ENCODE results near the gene DYNC1I1.
A peak's percentile ranks its signal among the peaks of the same experiment; 100 is the strongest.

The DYNC1I1 gene

DNA sequence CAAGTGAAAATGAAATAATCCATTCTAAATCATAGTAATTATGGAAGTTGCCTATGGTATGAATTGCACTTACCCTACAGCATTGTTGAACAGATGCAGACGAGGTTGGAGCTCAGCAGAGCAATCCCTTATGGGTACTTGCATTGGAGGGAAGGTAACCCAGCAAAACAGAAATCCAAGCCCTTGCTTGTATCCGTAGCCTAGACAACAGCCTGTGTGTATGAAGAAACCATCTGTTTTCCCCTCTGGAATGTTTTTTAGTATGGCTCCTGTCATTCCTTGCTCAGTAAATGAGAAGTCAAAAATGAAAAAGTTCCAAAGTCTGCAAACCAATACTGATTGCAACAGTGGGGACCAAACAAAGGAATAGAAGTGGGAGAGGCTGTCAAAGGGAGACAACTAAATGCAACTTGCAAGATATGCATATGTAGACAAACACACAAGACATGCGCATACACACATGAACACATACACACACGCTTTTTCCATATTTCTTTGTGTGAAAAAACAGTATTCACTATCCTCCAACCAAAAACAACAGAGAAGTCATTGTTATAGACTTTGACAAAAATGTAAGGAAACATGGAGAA is 260.8 kb downstream of the DYNC1I1 start:
- DNase-seq: no peak

DNA sequence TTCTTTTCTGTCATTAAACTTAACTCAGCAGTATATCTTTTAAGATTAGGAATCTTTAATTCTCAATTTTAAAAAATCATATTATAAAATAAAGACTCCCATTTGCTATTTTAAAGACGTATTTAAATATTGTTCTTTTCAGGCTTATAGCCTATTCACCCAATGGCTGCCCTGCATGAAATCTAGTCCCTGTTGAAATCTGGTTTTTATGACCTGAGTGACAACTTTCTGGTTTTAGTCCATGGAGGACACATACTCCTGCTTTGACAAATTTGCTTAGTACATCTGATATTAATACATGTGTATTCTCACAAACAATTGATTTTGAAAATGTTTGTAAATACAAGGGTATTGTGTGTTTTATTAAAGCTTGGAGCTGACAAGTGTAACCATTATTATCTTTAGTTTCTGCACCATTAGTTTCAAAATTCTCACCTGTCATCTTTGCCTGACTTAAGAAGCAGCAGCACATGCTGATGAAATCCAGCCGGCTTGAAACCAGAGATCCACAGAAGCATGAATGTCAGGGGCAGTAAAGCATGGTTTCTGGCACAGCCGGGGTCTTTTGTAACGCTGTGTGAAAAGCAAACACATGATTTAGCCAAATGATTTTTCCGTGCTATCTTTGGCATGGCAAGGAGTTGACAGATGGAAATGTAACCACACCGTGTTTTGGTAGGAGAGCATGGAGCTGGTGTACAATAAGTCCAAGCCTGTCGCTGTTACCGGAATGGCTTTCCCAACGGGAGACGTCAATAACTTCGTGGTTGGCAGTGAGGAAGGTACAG is 262.8 kb downstream of the DYNC1I1 start:
- DNase-seq: no peak

DNA sequence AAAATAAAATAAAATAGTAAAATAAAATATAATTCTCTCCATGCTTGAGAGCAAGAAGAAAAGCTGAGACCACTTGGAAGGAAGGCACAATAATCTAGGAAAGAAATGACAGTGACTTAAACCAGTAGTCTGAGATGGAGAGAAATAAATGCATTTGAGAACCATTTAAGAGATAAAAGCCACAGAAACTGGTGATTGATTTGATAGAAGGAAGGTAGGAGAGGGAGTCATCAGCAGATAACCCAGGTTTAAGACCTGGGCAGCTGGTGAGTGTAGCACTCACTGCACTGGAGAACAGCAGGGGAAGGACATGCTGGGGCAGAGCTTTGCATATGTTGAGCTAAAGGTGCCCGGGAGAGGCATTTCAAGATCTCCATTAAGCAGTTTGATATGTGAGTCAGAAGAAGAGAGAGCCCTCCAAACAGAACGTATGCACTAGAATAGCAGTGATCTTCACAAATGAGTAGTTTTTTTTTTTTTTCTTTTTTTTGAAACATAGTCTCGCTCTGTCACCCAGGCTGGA is 268.0 kb downstream of the DYNC1I1 start:
- DNase-seq: no peak

DNA sequence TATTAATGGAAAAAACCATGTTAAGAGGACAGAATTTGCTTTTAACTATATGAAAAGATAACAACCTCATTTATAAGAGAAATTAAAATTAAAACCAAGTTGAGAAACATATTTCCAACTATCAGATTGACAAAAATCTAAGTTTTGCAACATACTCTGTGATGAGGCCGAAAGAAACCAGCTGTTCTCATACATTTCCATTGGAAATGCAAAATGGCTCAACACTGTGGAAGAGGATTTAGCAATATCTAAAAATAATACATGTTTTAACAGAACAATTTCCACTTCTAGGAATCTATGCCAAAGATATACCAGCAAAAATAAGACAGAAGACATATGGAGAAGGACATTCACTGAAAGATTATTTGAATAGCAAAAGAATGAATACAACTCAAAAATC is 268.8 kb downstream of the DYNC1I1 start:
- no peak for DNase-seq

DNA sequence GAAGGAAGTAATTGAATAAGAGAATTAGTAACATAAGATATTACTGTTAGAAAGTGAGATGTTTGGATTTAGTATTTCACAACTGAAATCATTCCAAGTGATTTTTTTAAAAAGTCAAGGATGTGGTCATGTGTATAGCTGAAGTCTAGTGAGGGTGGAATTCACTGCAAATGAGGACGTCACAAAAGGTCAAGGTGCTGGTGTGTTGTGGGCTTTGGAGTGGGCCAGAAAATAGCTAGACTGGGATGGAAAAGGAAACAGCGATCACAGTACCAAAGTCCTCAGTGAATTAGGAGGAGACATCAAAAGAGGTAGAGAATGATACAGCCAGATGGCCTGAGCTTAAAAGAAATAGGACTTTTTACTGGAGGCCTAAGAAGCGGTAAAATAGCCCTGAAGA is 272.8 kb downstream of the DYNC1I1 start:
- no peak for DNase-seq

DNA sequence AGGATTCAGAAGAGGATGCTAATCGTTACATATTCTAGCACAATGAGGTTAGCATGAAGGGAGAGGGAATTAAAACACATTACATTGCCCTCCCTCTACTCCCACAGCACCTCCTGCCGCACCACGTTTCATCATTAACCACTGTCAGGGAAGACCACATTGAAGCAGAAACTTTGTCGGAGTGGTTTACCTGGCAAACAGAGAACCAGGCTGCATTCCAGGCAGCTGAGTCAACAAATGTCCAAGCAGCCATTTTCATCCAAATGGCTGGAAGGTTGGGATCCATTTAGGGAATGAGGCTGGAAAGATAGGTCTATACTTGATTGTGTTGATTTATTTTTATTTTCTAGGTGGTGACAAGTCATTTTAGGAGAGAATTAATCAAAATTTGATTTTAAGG is 273.6 kb downstream of the DYNC1I1 start:
- DNase-seq: no peak

DNA sequence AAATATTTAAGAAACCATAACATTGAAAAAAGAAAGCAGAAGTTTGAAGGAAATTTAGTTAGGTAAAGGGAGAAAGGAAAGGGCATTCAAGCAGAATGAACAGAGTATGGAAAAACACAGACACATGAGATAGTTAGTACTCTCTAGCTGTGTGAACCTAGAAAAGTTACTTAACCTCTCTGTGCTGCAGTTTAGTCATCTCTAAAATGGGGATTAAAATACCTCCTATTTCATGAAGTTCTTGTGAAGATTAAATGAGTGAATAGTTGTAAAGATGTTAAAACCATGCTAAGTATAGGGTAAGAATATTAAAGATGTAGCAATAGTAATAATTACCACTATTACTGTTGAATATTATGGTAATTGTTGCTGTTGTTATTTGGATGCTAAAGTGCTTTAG is 279.9 kb downstream of the DYNC1I1 start:
- no peak for DNase-seq

DNA sequence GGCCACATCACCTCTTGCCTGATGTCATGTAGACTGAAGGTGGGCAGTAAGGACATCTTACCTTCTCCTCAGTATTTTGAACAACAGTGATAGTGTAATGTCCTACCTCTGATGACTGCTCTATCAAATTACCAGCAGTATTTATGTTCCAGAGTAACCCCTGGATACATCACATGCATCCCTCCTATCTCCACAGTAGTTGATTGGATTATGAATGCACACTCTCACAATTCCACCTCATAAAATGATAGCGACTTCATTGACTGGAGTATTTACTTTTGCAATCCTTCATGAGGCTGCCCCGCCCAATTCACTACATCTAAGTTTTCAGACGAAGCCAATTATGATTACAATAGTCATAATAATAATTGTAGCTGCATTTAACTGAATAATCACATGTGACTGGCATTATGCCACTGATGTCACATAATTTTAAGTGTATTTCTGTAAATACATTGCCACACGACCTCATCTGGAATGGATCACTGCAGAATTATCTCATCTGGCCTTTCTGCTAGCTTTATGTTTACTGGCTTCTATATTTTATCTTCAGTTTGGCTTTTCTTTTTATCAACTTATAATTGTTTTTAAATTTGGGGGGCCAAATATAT is 280.6 kb downstream of the DYNC1I1 start:
- no peak for DNase-seq

DNA sequence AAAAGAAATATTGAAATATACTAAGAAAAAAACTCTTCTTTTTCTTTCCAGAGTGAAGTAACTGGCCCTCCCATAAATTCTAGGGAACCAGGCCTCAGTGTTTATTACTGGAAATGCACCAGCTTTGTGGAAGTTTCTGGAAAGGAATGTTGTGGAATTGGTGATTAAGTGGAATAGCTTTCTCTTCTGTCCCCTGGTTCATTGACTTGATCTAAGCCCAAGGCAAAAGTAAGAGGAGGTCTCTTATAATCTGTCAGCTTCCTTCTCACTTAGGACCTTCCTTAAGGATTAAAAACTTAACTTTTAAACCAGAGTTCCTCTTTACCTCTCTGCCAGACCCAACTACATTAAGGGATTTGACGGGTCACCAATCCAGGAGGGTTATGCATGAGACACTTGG is 283.4 kb downstream of the DYNC1I1 start:
- DNase-seq: no peak

DNA sequence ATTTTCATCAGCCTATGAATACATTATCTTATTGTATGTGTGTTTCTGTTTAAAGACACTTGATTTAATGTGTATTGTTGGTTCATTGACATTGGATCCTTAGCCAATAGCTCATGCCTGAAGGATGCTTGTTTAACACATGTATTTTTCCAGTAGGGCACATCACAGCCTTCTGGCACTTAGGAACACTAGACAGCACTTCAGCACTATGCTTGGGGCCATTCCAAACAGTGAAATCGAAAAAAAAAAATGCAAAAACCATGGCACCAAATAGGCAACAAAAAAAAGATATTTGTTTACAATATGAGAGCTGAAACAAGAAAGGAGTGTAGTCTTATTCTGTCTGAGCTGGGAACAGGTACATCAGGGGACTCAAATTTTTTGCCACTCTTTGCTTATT is 286.7 kb downstream of the DYNC1I1 start:
- DNase-seq: no peak

DNA sequence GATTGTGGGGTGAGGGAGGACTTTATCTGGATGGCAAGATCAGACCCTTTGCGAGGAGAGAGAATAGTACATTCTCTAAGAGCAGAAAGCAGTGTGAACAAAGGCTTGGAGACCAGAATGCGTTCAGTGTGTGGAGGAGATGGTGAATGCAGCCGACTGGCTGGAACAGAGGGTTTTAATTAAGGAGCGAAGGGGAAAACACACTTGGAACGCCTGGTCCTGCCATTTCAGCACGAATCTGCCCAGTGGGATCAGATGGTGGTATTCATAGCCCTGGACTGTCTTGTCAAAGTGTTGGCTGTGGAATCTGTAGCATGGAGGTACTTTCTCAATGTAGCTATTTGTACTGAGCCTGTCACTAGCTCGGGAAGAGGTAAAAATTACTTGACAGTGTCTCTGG is 288.7 kb downstream of the DYNC1I1 start:
- DNase-seq: no peak

DNA sequence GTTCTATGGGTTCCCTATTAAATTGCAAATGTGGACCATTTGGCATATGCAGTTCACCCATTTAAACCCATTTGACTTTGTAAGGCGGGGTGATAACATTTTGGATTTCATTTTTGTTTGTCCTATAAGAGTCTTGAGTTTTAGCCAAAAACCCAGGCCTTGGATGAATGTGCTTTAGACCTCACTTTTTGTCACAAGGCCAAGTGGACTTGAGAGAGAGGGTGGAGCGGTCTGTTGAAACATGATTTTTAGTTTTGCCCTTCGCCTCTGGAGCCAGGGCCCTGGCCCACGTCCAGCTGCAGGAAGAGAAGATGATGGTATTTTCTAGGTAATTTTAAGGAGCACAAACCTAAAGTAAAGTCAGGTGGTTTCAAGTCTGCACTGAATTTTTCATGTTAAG is 289.5 kb downstream of the DYNC1I1 start:
- no peak for DNase-seq

DNA sequence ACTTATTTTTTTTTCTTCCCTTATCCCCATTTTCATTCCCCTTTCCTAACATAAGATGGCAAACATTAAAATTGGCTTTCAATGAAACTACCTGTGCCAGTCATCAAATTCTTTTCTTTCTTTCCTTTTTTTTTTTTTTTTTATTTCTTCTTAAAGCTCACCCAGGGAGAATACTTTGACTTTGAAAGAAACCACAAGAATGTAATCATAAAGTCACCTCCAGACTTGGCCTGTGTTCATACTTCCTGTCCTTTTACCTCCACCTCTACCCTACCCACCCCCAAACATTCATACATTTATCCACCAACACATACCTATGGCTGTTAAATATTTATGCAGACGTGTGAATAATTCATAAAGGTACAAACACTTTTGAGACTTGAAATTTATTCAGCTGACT is 295.0 kb downstream of the DYNC1I1 start:
- no peak for DNase-seq

DNA sequence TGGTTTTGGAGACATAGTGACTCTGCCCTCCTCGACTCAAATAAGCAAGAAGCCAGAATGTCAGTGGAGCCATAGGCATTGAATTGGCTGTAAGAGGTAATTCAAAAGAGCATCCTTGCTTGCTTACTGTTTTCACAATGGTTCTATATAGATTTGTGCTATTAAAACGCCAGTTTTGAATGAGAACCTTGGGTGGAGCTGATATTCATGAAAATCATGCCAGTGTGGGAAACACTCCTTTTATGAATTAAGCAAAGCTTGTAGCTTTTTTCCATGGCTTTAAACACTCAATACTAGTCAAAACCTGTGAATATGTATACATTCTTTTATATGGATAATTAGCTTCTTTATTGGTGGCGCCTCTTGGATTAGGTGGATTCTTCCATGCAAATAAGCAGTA is 297.0 kb downstream of the DYNC1I1 start:
- DNase-seq: no peak

DNA sequence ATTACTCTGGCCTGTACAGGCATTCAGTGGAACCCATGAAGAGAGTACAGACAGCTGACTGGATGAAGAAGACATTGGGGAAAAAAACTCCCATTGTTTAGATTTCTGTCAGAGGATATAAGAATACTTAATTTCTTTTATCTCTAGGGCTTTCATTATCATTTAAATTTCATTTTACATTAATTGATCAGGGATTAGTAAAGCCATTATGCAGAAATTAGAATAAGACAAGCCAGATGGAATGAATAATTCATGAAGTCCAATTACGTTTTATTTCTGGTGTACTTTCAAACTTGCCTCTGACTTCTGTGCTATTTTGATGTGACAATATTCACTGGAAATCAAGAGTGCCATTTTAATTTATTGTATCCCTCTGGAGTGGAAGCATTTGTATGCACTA is 302.5 kb downstream of the DYNC1I1 start:
- no peak for DNase-seq

DNA sequence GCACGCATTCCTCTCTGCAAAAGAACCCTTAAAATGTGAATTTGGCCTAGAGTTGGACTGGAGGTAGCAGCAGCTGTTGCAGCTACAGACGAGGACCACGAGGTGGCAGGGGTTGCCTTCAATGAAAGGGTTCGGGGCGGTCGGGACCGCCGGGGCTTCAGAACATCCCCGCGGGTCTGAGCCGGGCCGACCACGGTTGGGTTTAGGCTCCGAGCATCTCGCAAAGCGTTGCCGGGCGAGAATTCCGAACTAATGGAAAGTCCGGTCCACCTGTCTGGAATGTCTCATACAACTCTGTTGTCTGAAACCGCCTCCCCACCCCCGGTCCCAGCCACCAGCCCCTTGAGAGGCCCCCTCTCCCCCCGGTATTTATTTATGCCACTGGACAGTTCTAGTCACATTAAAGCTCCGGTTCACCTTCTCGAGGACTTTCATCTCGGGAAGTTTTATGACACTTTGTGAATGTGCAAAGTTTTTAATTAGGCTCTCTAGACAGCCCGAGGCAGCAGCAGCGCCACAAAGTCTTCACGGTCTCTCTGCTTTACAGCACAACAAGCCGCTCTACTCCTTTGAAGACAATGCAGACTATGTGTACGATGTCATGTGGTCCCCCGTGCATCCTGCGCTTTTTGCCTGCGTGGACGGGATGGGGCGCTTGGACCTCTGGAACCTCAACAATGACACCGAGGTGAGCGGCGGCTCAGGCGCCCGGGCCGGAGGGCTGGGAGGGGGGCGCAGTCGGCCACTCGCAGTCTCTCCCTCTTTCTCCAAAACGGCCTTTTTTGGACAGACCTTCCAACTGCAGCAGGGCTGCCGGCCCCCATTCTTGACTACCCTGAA is 303.4 kb downstream of the DYNC1I1 start:
- DNase-seq: peak; percentile 34 to 39

DNA sequence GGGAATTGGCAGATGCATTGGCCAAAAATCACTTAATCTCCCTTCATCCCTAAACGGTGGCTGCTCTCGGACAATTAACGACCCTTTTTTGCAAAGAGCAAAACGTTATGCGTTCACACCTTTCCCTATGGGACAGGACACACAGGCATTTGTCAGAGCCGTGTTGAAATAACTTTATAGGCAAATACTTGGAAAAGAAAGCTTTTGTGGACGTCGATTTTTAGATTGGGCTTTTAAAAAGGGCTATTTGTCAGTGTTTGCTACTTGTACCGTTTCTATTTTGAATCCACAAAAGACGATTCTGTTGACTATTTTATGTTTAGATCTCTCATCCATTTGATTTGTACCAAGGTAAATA is 304.0 kb downstream of the DYNC1I1 start:
- DNase-seq: no peak

DNA sequence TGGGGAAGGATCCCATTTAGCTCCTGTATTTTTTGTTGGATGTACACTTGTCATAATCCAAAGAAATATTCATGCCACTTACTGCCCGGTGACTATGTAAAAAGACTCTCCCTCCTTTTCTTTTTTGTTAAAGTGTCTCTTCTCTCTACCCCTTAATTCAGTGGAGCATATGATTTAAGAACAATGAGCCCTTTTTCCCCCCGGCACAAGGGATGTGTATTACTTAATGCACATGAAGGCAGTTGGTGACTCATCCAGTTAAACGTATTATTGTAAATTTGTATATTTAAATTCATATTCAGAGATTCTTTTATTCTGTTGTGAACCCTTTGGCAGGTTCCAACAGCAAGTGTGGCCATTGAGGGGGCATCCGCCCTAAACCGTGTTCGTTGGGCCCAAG is 307.7 kb downstream of the DYNC1I1 start:
- DNase-seq: no peak

DNA sequence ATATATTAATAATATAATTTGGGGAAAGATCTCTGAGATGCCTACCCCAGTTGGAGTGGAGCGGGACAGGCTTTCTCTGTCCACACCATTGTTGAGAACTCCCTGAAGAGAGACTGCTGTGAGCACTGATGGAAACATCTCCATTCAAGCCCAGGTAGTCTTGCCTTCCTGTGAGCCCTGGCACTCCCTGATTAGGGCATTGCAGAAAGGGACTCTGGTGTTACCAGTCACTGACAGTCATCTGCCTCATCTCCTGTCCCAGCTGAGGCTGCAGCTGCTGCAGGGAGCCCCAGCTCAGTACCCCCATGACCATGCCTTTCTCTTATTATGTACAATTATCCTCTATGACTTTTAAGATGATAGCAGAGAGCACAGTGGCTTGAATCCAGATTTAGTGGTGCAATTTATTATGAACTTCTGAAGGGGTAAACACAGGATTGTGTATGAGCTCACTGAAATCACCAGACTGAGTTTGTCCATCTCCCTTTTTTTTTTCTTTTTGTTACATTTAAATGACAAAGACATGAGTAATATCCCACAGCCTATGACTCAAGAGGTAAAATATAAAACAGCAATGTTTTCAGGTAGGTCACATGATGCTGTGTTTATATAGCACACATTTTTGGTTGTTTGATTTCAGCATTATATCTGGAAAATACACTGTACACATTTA is 312.7 kb downstream of the DYNC1I1 start:
- no peak for DNase-seq

DNA sequence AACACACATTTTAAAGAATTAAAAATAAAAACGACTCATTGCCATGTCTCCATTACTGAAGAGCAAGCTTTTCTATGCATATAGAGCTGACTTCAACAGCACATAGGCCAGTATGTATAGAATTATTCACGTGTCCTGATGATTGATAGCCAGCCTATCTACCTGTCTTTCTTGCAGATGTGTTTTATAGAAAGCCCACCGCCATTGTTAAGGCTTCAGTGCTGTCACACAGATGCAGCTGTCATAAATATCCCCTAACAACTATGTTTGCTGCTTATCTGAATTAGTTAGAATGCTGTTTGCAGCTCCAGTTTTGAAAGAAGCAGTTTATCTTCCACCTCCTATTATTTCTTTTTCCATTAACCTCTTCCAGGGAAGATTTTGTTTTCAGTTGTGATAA is 313.6 kb downstream of the DYNC1I1 start:
- no peak for DNase-seq

DNA sequence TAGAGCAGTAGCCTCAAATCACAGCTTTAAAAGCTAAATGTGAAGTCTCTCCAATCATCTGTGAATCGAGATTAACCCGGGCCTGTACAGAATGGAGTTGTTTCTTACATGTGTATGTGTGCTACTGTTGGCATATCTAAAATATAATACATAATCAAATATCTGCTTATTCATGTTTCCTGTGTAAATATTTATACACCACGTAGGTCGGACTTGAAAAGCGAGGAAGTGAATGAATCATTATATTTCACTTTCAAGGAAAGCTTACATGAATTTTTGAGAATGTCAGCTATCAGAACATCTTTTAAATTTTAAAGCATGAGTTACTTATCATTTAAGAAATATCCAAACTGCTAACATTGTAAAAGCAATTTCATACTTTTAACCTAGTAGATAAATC is 316.2 kb downstream of the DYNC1I1 start:
- no peak for DNase-seq

DNA sequence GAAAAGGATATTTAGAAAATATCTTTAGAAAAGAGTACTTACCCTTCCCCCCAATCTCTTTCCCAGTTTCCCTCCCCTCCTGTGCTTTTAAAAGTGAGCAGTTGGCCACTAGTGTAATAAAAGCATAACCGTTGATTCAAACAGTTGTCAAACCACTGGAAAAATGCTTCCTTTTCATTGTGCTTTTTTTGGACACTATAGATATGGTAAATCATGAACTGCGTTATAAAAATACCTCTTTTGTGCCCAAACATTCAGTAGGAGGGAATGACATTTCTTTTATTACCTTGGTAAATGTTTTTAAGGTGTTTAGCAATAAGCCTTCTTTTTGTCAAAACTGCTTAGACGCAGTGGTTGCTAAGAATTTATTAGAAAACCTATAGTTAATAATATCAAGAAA is 317.2 kb downstream of the DYNC1I1 start:
- DNase-seq: no peak

DNA sequence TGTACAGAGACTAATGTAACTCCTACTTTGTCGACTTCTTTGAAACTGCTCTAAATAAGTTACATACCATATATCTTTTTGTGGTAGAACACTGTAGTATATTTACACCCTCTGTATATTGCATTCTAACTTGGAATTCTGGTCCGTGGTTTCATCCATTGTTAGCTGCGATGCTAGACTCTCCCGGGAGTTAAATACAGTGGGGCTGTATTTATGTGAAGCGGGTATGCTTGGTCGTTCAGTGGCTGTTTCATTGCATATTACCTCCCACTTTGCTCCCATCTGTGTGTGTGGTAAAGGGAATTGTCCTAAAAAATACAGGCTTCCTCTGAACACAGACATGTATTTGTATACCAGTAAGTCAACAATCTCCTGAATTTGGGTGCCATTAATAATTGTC is 318.4 kb downstream of the DYNC1I1 start:
- DNase-seq: no peak

All from stimulated activated CD4-positive, alpha-beta T cell treated with anti-CD3 and anti-CD28 coated beads, Interleukin-2, amount 100 ng/mL, for 48 hours (primary cell).